H1 (cell line): Measurements from ENCODE around the gene GNAT2.

ENCODE experiments used
- BACH1 ChIP-seq: IDR thresholded peaks from 2 replicates; pipeline ENCODE4 v1.6.1; 2012; ENCODE audit warnings: low read length, improper control_type of control experiment
- CTCF ChIP-seq, 3 experiments: IDR thresholded peaks; 1 replicate in 2 of 3; 2 replicates in 1 of 3; pipeline versions ENCODE4 v1.5.1 to v1.6.1; 2011; ENCODE audit warnings: low read length in 3 of 3, mild to moderate bottlenecking in 3 of 3, inconsistent platforms in 2 of 3, low read depth in 1 of 3, moderate library complexity in 1 of 3; ENCODE audit not compliant: insufficient read depth in 1 of 3; ENCODE audit errors: control extremely low read depth in 1 of 3
- EGR1 ChIP-seq: IDR thresholded peaks from 2 replicates; pipeline ENCODE4 v1.6.1; 2011; ENCODE audit warnings: low read depth, low read length, borderline replicate concordance
- JUND ChIP-seq: IDR thresholded peaks from 2 replicates; pipeline ENCODE4 v1.6.1; 2011; ENCODE audit warnings: mild to moderate bottlenecking, improper control_type of control experiment, low read length
- MAX ChIP-seq: IDR thresholded peaks from 2 replicates; pipeline ENCODE4 v1.6.1; 2012; ENCODE audit warnings: inconsistent platforms
- NANOG ChIP-seq: IDR thresholded peaks from 2 replicates; pipeline ENCODE4 v1.6.1; 2011; ENCODE audit warnings: low read length, low read depth, mild to moderate bottlenecking, inconsistent platforms; ENCODE audit not compliant: insufficient read depth, poor library complexity, severe bottlenecking
- POLR2A ChIP-seq, 2 experiments: IDR thresholded peaks; 1 replicate in 1 of 2; 2 replicates in 1 of 2; pipeline ENCODE4 v1.6.1; 2011; ENCODE audit warnings: low read depth in 2 of 2, low read length in 2 of 2, mild to moderate bottlenecking in 2 of 2; ENCODE audit errors: control extremely low read depth in 1 of 2
- RAD21 ChIP-seq, 2 experiments: IDR thresholded peaks in 1 of 2; conservative IDR thresholded peaks in 1 of 2; 2 replicates each; pipeline ENCODE4 v1.6.1; 2011; ENCODE audit warnings: low read depth in 2 of 2, low read length in 2 of 2, improper control_type of control experiment in 1 of 2, inconsistent platforms in 1 of 2, mild to moderate bottlenecking in 1 of 2, moderate library complexity in 1 of 2
- TCF12 ChIP-seq: IDR thresholded peaks from 2 replicates; pipeline ENCODE4 v1.6.1; 2011; ENCODE audit warnings: low read depth, mild to moderate bottlenecking, low read length
- YY1 ChIP-seq: IDR thresholded peaks from 2 replicates; pipeline ENCODE4 v1.6.1; 2011; ENCODE audit warnings: low read depth, mild to moderate bottlenecking, low read length
- ZNF274 ChIP-seq: IDR thresholded peaks from 2 replicates; pipeline ENCODE4 v1.7.0; 2012; ENCODE audit warnings: low read length, borderline replicate concordance; ENCODE audit errors: extremely low read depth

GRCh38 chr1:109589177-109589576, 30.2 kb downstream of the GNAT2 start:
- no peak for TF ChIP-seq CTCF (IDR thresholded peaks at IDR 0.05; ENCODE audit: control extremely low read depth in 1 of 3, insufficient read depth in 1 of 3, low read depth in 1 of 3, low read length in 3 of 3)
- no peak for TF ChIP-seq RAD21 (IDR thresholded peaks at IDR 0.05 in 1 of 2, conservative IDR thresholded peaks at IDR 0.05 in 1 of 2; ENCODE audit: low read depth in 2 of 2, low read length in 2 of 2)
- TF ChIP-seq BACH1: no peak
- no peak for TF ChIP-seq MAX
- no peak for TF ChIP-seq POLR2A (IDR thresholded peaks at IDR 0.05; ENCODE audit: control extremely low read depth in 1 of 2, low read depth in 2 of 2, low read length in 2 of 2)
- TF ChIP-seq ZNF274: no peak
- no peak for TF ChIP-seq YY1
- no peak for TF ChIP-seq NANOG
- no peak for TF ChIP-seq EGR1
- TF ChIP-seq JUND: no peak
- no peak for TF ChIP-seq TCF12
